WTC11 (cell line): ENCODE results near the gene GAS1. TPM values are rescaled to one million over a fixed set of nuclear protein-coding genes. Genes with fewer than 3 reads are reported as not detected.

ENCODE experiments used
- ATAC-seq: fragments of 200-7000 bp; cut with Tn5 transposase; 2 replicates; pipeline ENCODE4 v1.10.0; 2021; ENCODE audit warnings: mild to moderate bottlenecking, moderate library complexity
- CTCF ChIA-PET: fragments of 300-600 bp; sonication (Branson Sonifier 250); formaldehyde crosslinking; loops from one replicate; lab custom pipeline; 2021; ENCODE audit warnings: antibody characterized with exemption; lab: Charles Lee
- POLR2A ChIA-PET: fragments of 350-600 bp; sonication (Branson Sonifier 250); formaldehyde crosslinking; loops from one replicate; lab custom pipeline; 2021; ENCODE audit warnings: antibody characterized with exemption; lab: Charles Lee
- DNase-seq: peaks from one replicate; pipeline ENCODE4 v3.0.0; 2021; ENCODE audit warnings: low spot score
- H3K27ac Mint-ChIP-seq: 2 replicates; pipeline ENCODE4 v1.8.0; 2021; ENCODE audit warnings: mixed read lengths
- H3K27me3 Mint-ChIP-seq: 2 replicates; pipeline ENCODE4 v1.8.0; 2021; ENCODE audit warnings: low read depth, mild to moderate bottlenecking, moderate library complexity, mixed read lengths
- H3K36me3 Mint-ChIP-seq: 2 replicates; pipeline ENCODE4 v1.8.0; 2021; ENCODE audit warnings: mixed read lengths
- H3K4me1 Mint-ChIP-seq: 2 replicates; pipeline ENCODE4 v1.8.0; 2022; ENCODE audit warnings: mixed read lengths
- H3K4me3 Mint-ChIP-seq: 2 replicates; pipeline ENCODE4 v1.8.0; 2021; ENCODE audit warnings: mild to moderate bottlenecking, moderate library complexity, mixed read lengths
- H3K9me3 Mint-ChIP-seq: 2 replicates; pipeline ENCODE4 v1.8.0; 2021; ENCODE audit warnings: mixed read lengths
- ATF1 ChIP-seq: sonication (generic); formaldehyde crosslinking; IDR thresholded peaks from 2 replicates; pipeline ENCODE4 v1.8.1; 2023; ENCODE audit warnings: mild to moderate bottlenecking, moderate library complexity, missing genetic modification reagents
- GABPB1 ChIP-seq: sonication (generic); formaldehyde crosslinking; IDR thresholded peaks from 2 replicates; pipeline ENCODE4 v1.8.1; 2023; ENCODE audit warnings: mild to moderate bottlenecking, missing genetic modification reagents
- JUN ChIP-seq: sonication (generic); formaldehyde crosslinking; IDR thresholded peaks from 2 replicates; pipeline ENCODE4 v1.8.0; 2023; ENCODE audit warnings: mild to moderate bottlenecking, missing genetic modification reagents
- NFATC4 ChIP-seq: fragments of 250-450 bp; sonication (Bioruptor Pico); IDR thresholded peaks from 2 replicates; pipeline ENCODE4 v1.9.0; 2021; ENCODE audit warnings: mild to moderate bottlenecking
- NFE2L1 ChIP-seq: sonication (generic); formaldehyde crosslinking; IDR thresholded peaks from 2 replicates; pipeline ENCODE4 v1.8.1; 2023; ENCODE audit warnings: missing genetic modification reagents
- OVOL2 ChIP-seq: fragments of 250-450 bp; sonication (Bioruptor Pico); IDR thresholded peaks from 2 replicates; pipeline ENCODE4 v1.9.0; 2021; ENCODE audit warnings: mild to moderate bottlenecking, borderline replicate concordance
- SP1 ChIP-seq: sonication (generic); formaldehyde crosslinking; conservative IDR thresholded peaks from 2 replicates; pipeline ENCODE4 v1.8.1; 2022; ENCODE audit warnings: missing genetic modification reagents
- TCF7 ChIP-seq: sonication (generic); formaldehyde crosslinking; IDR thresholded peaks from 2 replicates; pipeline ENCODE4 v1.8.0; 2022; ENCODE audit warnings: mild to moderate bottlenecking, low read depth, missing genetic modification reagents, moderate library complexity
- TEAD1 ChIP-seq: sonication (generic); formaldehyde crosslinking; IDR thresholded peaks from 2 replicates; pipeline ENCODE4 v1.8.0; 2022; ENCODE audit warnings: mild to moderate bottlenecking, missing genetic modification reagents
- TEAD4 ChIP-seq: sonication (generic); formaldehyde crosslinking; IDR thresholded peaks from 2 replicates; pipeline ENCODE4 v1.8.0; 2022; ENCODE audit warnings: mild to moderate bottlenecking, missing genetic modification reagents
- ZNF121 ChIP-seq: sonication (generic); formaldehyde crosslinking; IDR thresholded peaks from 2 replicates; pipeline ENCODE4 v1.8.0; 2023; ENCODE audit warnings: missing genetic modification reagents
- ZNF219 ChIP-seq: sonication (generic); formaldehyde crosslinking; IDR thresholded peaks from 2 replicates; pipeline ENCODE4 v1.8.0; 2023; ENCODE audit warnings: missing genetic modification reagents, mild to moderate bottlenecking, borderline replicate concordance
- ZNF317 ChIP-seq: sonication (generic); formaldehyde crosslinking; IDR thresholded peaks from 2 replicates; pipeline ENCODE4 v1.8.1; 2023; ENCODE audit warnings: low read depth, mild to moderate bottlenecking, moderate library complexity, missing genetic modification reagents, borderline replicate concordance
- total RNA-seq: library from RNA; stranded (reverse); gene quantifications from 3 replicates; pipeline ENCODE4 v1.2.3, GENCODE V29; 2021
- TF ChIP-seq, protein P1 (sequence below): sonication (generic); formaldehyde crosslinking; conservative IDR thresholded peaks from 2 replicates; pipeline ENCODE4 v1.8.1; 2023; ENCODE audit warnings: mild to moderate bottlenecking, low read depth, missing genetic modification reagents, moderate library complexity
- TF ChIP-seq, protein P2 (sequence below): sonication (generic); formaldehyde crosslinking; IDR thresholded peaks from 2 replicates; pipeline ENCODE4 v1.8.1; 2022; ENCODE audit warnings: low read depth, missing genetic modification reagents, borderline replicate concordance
- TF ChIP-seq, protein P3 (sequence below): sonication (generic); formaldehyde crosslinking; IDR thresholded peaks from 2 replicates; pipeline ENCODE4 v1.8.0; 2023; ENCODE audit warnings: missing genetic modification reagents
- TF ChIP-seq, protein P4 (sequence below): sonication (generic); formaldehyde crosslinking; IDR thresholded peaks from 2 replicates; pipeline ENCODE4 v1.8.1; 2023; ENCODE audit warnings: mild to moderate bottlenecking, missing genetic modification reagents
- TF ChIP-seq, protein P5 (sequence below): fragments of 250-450 bp; sonication (Bioruptor Pico); IDR thresholded peaks from 2 replicates; pipeline ENCODE4 v1.8.0; 2021; ENCODE audit warnings: mild to moderate bottlenecking

GAS1 gene
- total RNA-seq, 1 experiment from 2014 or later, result 5.0 TPM

DNA sequence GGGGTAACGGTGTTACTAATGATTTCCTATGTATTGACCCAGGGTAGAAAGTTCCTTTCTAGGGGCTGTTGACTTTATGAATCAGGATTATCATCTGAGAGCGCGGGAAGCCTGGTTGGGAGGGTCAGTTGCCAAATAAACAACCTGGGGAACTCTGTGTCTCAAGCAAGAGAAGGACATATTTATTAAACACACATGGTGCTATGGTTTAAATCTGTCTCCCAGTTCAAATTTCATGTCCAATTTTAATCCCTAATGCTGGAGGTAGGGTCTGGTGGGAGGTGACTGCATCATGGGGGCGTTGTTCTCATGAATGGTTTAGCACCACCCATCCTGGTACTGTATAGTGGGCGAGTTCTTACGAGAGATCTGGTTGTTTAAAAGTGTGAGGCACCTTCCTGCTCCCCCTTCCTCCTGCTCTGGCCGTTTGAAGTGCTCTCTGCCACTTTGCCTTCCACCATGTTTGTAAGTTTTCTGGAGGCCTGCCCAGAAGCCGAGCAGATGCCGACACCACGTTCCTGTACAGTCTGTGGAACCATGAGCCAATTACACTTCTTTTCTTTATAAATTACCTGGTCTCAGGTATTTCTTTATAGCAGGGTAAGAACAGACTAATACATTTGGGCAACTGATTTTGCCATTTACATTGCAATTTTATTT, 19.7 kb upstream of the GAS1 start:
- DNase-seq (no peak), ATAC-seq (no peak)
- Mint-ChIP-seq H3K36me3 (no peaks in the 10 kb centered on the region), H3K4me3 (no peak overlapping the region), H3K27ac (no peak overlapping the region), H3K9me3 (no peaks in the 10 kb centered on the region), H3K4me1 (peaks cover 7% of the 10 kb centered on the region), H3K27me3 (no peaks in the 10 kb centered on the region; the same call in 1 of the 2 replicates)
- TF ChIP-seq ATF1 (CRISPR knock-in tag) (no peak), OVOL2 (CRISPR knock-in tag) (no peak), TCF7 (CRISPR knock-in tag) (no peak), NFATC4 (CRISPR knock-in tag) (no peak), TEAD4 (CRISPR knock-in tag) (no peak), NFE2L1 (CRISPR knock-in tag) (no peak), SP1 (CRISPR knock-in tag) (no peak), ZNF317 (no peak), ZNF121 (no peak), ZNF219 (CRISPR knock-in tag) (no peak), TEAD1 (CRISPR knock-in tag) (no peak), GABPB1 (CRISPR knock-in tag) (no peak)
- TF ChIP-seq, protein P1, sequence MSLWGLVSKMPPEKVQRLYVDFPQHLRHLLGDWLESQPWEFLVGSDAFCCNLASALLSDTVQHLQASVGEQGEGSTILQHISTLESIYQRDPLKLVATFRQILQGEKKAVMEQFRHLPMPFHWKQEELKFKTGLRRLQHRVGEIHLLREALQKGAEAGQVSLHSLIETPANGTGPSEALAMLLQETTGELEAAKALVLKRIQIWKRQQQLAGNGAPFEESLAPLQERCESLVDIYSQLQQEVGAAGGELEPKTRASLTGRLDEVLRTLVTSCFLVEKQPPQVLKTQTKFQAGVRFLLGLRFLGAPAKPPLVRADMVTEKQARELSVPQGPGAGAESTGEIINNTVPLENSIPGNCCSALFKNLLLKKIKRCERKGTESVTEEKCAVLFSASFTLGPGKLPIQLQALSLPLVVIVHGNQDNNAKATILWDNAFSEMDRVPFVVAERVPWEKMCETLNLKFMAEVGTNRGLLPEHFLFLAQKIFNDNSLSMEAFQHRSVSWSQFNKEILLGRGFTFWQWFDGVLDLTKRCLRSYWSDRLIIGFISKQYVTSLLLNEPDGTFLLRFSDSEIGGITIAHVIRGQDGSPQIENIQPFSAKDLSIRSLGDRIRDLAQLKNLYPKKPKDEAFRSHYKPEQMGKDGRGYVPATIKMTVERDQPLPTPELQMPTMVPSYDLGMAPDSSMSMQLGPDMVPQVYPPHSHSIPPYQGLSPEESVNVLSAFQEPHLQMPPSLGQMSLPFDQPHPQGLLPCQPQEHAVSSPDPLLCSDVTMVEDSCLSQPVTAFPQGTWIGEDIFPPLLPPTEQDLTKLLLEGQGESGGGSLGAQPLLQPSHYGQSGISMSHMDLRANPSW (CRISPR knock-in tag), result no peak
- TF ChIP-seq, protein P2, sequence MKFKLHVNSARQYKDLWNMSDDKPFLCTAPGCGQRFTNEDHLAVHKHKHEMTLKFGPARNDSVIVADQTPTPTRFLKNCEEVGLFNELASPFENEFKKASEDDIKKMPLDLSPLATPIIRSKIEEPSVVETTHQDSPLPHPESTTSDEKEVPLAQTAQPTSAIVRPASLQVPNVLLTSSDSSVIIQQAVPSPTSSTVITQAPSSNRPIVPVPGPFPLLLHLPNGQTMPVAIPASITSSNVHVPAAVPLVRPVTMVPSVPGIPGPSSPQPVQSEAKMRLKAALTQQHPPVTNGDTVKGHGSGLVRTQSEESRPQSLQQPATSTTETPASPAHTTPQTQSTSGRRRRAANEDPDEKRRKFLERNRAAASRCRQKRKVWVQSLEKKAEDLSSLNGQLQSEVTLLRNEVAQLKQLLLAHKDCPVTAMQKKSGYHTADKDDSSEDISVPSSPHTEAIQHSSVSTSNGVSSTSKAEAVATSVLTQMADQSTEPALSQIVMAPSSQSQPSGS, result no peak
- TF ChIP-seq, protein P3, sequence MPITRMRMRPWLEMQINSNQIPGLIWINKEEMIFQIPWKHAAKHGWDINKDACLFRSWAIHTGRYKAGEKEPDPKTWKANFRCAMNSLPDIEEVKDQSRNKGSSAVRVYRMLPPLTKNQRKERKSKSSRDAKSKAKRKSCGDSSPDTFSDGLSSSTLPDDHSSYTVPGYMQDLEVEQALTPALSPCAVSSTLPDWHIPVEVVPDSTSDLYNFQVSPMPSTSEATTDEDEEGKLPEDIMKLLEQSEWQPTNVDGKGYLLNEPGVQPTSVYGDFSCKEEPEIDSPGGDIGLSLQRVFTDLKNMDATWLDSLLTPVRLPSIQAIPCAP, result no peak
- TF ChIP-seq, protein P4, sequence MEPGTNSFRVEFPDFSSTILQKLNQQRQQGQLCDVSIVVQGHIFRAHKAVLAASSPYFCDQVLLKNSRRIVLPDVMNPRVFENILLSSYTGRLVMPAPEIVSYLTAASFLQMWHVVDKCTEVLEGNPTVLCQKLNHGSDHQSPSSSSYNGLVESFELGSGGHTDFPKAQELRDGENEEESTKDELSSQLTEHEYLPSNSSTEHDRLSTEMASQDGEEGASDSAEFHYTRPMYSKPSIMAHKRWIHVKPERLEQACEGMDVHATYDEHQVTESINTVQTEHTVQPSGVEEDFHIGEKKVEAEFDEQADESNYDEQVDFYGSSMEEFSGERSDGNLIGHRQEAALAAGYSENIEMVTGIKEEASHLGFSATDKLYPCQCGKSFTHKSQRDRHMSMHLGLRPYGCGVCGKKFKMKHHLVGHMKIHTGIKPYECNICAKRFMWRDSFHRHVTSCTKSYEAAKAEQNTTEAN, result no peak
- TF ChIP-seq, protein P5, sequence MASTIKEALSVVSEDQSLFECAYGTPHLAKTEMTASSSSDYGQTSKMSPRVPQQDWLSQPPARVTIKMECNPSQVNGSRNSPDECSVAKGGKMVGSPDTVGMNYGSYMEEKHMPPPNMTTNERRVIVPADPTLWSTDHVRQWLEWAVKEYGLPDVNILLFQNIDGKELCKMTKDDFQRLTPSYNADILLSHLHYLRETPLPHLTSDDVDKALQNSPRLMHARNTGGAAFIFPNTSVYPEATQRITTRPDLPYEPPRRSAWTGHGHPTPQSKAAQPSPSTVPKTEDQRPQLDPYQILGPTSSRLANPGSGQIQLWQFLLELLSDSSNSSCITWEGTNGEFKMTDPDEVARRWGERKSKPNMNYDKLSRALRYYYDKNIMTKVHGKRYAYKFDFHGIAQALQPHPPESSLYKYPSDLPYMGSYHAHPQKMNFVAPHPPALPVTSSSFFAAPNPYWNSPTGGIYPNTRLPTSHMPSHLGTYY (CRISPR knock-in tag), result no peak
- ChIA-PET CTCF (no interaction called here), POLR2A (no interaction called here)

DNA sequence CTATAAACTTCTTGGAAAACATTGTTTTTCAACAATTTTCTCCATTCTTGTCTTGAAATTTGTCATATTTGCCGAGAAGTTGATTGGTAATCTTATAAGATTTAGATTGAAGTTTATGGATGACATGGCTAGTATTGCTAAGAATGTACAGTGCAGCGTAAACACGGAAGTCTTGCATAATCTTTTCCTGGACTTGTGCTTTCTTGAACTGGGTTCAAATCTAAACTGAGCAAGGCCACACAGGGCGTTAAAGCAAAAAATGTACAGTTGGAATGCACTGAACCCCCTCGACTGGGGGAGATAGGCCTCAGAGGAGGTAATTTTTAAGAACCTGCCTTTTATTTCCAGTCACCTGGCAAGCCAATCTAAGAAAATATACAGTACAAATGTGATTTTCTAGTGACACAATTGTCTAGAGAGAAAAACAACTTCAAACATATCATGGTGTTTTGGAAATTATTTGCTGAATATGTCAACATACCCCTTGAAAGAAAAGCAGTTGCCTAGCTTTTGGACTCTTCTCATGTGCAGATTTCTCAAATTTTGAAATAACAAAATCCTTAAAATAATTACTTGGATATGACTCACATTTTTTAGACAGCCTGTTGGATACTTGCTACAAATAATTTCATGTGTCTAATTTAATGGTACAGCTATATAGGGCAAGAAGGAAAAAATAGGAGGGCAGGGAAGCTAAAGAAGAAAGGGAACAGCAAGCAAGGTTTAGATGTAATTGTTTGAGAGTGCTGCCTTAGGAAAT, 18.5 kb upstream of the GAS1 start:
- ATAC-seq, result no peak
- no peak for TF ChIP-seq JUN
- no peak for DNase-seq
- ChIA-PET CTCF (no interaction called here), POLR2A (no interaction called here)
- Mint-ChIP-seq H3K27ac (no peak overlapping the region), H3K4me3 (no peak overlapping the region), H3K9me3 (no peaks in the 10 kb centered on the region), H3K4me1 (no peaks in the 10 kb centered on the region), H3K36me3 (no peaks in the 10 kb centered on the region), H3K27me3 (no peaks in the 10 kb centered on the region; the same call in 1 of the 2 replicates)
